GM21381 (cell line): Measurements from ENCODE around the gene PHF21B.

Source experiments
- ATAC-seq: cut with Tn5 transposase; IDR thresholded peaks from one replicate; pipeline ENCODE4 v1.9.1; 2021; ENCODE audit warnings: mild to moderate bottlenecking, moderate library complexity; ENCODE audit not compliant: unreplicated experiment

The PHF21B gene

GRCh38 chr22:44898236-44898635, 111.6 kb downstream of the PHF21B start:
- no peak for ATAC-seq

GRCh38 chr22:44895296-44896055, 114.3 kb downstream of the PHF21B start:
- ATAC-seq: no peak

GRCh38 chr22:44894782-44895181, 115.0 kb downstream of the PHF21B start:
- ATAC-seq: no peak

GRCh38 chr22:44894321-44894720, 115.5 kb downstream of the PHF21B start:
- no peak for ATAC-seq

GRCh38 chr22:44893731-44894080, 116.1 kb downstream of the PHF21B start:
- no peak for ATAC-seq

- ATAC-seq: no peak
Measured at GRCh38 chr22:44892803-44893730, 116.7 kb downstream of the PHF21B start.

GRCh38 chr22:44892243-44892642, 117.6 kb downstream of the PHF21B start:
- ATAC-seq: no peak

GRCh38 chr22:44891791-44892190, 118.0 kb downstream of the PHF21B start:
- no peak for ATAC-seq

- no peak for ATAC-seq
Measured at GRCh38 chr22:44891293-44891747, 118.5 kb downstream of the PHF21B start.

- no peak for ATAC-seq
Measured at GRCh38 chr22:44890416-44891292, 119.2 kb downstream of the PHF21B start.

GRCh38 chr22:44889255-44889878, 120.4 kb downstream of the PHF21B start:
- no peak for ATAC-seq

GRCh38 chr22:44888491-44889254, 121.1 kb downstream of the PHF21B start:
- ATAC-seq: no peak

- no peak for ATAC-seq
Measured at GRCh38 chr22:44887941-44888366, 121.9 kb downstream of the PHF21B start.

GRCh38 chr22:44885806-44886360, 123.9 kb downstream of the PHF21B start:
- ATAC-seq: no peak

- ATAC-seq: no peak
Measured at GRCh38 chr22:44884968-44885805, 124.6 kb downstream of the PHF21B start.

GRCh38 chr22:44884562-44884961, 125.2 kb downstream of the PHF21B start:
- no peak for ATAC-seq

- no peak for ATAC-seq
Measured at GRCh38 chr22:44883011-44883421, 126.8 kb downstream of the PHF21B start.

- ATAC-seq: no peak
Measured at GRCh38 chr22:44882226-44882905, 127.4 kb downstream of the PHF21B start.
